WTC11 (cell line): ENCODE data around the gene SARDH. TPM values are rescaled to one million over a fixed set of nuclear protein-coding genes. Genes with fewer than 3 reads are reported as not detected.

Experiments
- ATAC-seq: fragments of 200-7000 bp; cut with Tn5 transposase; 2 replicates; pipeline ENCODE4 v1.10.0; 2021; ENCODE audit warnings: mild to moderate bottlenecking, moderate library complexity
- CTCF ChIA-PET: fragments of 300-600 bp; sonication (Branson Sonifier 250); formaldehyde crosslinking; loops from one replicate; lab custom pipeline; 2021; ENCODE audit warnings: antibody characterized with exemption; lab: Charles Lee
- POLR2A ChIA-PET: fragments of 350-600 bp; sonication (Branson Sonifier 250); formaldehyde crosslinking; loops from one replicate; lab custom pipeline; 2021; ENCODE audit warnings: antibody characterized with exemption; lab: Charles Lee
- DNase-seq: peaks from one replicate; pipeline ENCODE4 v3.0.0; 2021; ENCODE audit warnings: low spot score
- H3K27ac Mint-ChIP-seq: 2 replicates; pipeline ENCODE4 v1.8.0; 2021; ENCODE audit warnings: mixed read lengths
- H3K27me3 Mint-ChIP-seq: 2 replicates; pipeline ENCODE4 v1.8.0; 2021; ENCODE audit warnings: low read depth, mild to moderate bottlenecking, moderate library complexity, mixed read lengths
- H3K36me3 Mint-ChIP-seq: 2 replicates; pipeline ENCODE4 v1.8.0; 2021; ENCODE audit warnings: mixed read lengths
- H3K4me1 Mint-ChIP-seq: 2 replicates; pipeline ENCODE4 v1.8.0; 2022; ENCODE audit warnings: mixed read lengths
- H3K4me3 Mint-ChIP-seq: 2 replicates; pipeline ENCODE4 v1.8.0; 2021; ENCODE audit warnings: mild to moderate bottlenecking, moderate library complexity, mixed read lengths
- H3K9me3 Mint-ChIP-seq: 2 replicates; pipeline ENCODE4 v1.8.0; 2021; ENCODE audit warnings: mixed read lengths
- CREM ChIP-seq: sonication (generic); formaldehyde crosslinking; IDR thresholded peaks from 2 replicates; pipeline ENCODE4 v1.8.1; 2022; ENCODE audit warnings: mild to moderate bottlenecking, missing genetic modification reagents, moderate library complexity
- GABPB1 ChIP-seq: sonication (generic); formaldehyde crosslinking; IDR thresholded peaks from 2 replicates; pipeline ENCODE4 v1.8.1; 2023; ENCODE audit warnings: mild to moderate bottlenecking, missing genetic modification reagents
- GRHL2 ChIP-seq: fragments of 250-450 bp; sonication (Bioruptor Pico); IDR thresholded peaks from 2 replicates; pipeline ENCODE4 v1.8.0; 2022; ENCODE audit warnings: mild to moderate bottlenecking, moderate library complexity; ENCODE audit not compliant: insufficient replicate concordance, severe bottlenecking
- GTF2I ChIP-seq: fragments of 250-450 bp; sonication (Bioruptor Pico); conservative IDR thresholded peaks from 2 replicates; pipeline ENCODE4 v1.4.0; 2021; ENCODE audit warnings: mild to moderate bottlenecking
- IRF2 ChIP-seq: sonication (generic); formaldehyde crosslinking; IDR thresholded peaks from 2 replicates; pipeline ENCODE4 v1.8.0; 2022; ENCODE audit warnings: low read depth, missing genetic modification reagents, borderline replicate concordance
- JUN ChIP-seq: sonication (generic); formaldehyde crosslinking; IDR thresholded peaks from 2 replicates; pipeline ENCODE4 v1.8.0; 2023; ENCODE audit warnings: mild to moderate bottlenecking, missing genetic modification reagents
- MYBL2 ChIP-seq: sonication (generic); formaldehyde crosslinking; IDR thresholded peaks from 2 replicates; pipeline ENCODE4 v1.8.1; 2023; ENCODE audit warnings: mild to moderate bottlenecking, moderate library complexity, missing genetic modification reagents
- NFYB ChIP-seq: sonication (generic); formaldehyde crosslinking; conservative IDR thresholded peaks from 2 replicates; pipeline ENCODE4 v1.8.0; 2022; ENCODE audit warnings: low read depth, missing genetic modification reagents
- NR3C1 ChIP-seq: sonication (generic); formaldehyde crosslinking; conservative IDR thresholded peaks from 2 replicates; pipeline ENCODE4 v1.8.1; 2023; ENCODE audit warnings: low read depth, mild to moderate bottlenecking, missing genetic modification reagents
- PRRX2 ChIP-seq: fragments of 250-450 bp; sonication (Bioruptor Pico); IDR thresholded peaks from 2 replicates; pipeline ENCODE4 v1.8.0; 2021; ENCODE audit warnings: mild to moderate bottlenecking
- SMAD3 ChIP-seq: sonication (generic); formaldehyde crosslinking; IDR thresholded peaks from 2 replicates; pipeline ENCODE4 v1.8.0; 2022; ENCODE audit warnings: missing genetic modification reagents, mild to moderate bottlenecking, borderline replicate concordance
- TCF7 ChIP-seq: sonication (generic); formaldehyde crosslinking; IDR thresholded peaks from 2 replicates; pipeline ENCODE4 v1.8.0; 2022; ENCODE audit warnings: mild to moderate bottlenecking, low read depth, missing genetic modification reagents, moderate library complexity
- ZNF317 ChIP-seq: sonication (generic); formaldehyde crosslinking; IDR thresholded peaks from 2 replicates; pipeline ENCODE4 v1.8.1; 2023; ENCODE audit warnings: low read depth, mild to moderate bottlenecking, moderate library complexity, missing genetic modification reagents, borderline replicate concordance
- ZNF416 ChIP-seq: fragments of 250-450 bp; sonication (Bioruptor Pico); IDR thresholded peaks from 2 replicates; pipeline ENCODE4 v1.9.0; 2021; ENCODE audit warnings: mild to moderate bottlenecking, inconsistent platforms
- ZNF671 ChIP-seq: fragments of 250-450 bp; sonication (Bioruptor Pico); IDR thresholded peaks from 2 replicates; pipeline ENCODE4 v1.8.0; 2021; ENCODE audit warnings: mild to moderate bottlenecking
- total RNA-seq: library from RNA; stranded (reverse); gene quantifications from 3 replicates; pipeline ENCODE4 v1.2.3, GENCODE V29; 2021
- TF ChIP-seq, protein P1 (sequence below): sonication (generic); formaldehyde crosslinking; conservative IDR thresholded peaks from 2 replicates; pipeline ENCODE4 v1.8.1; 2023; ENCODE audit warnings: mild to moderate bottlenecking, low read depth, missing genetic modification reagents, moderate library complexity
- TF ChIP-seq, protein P2 (sequence below): sonication (generic); formaldehyde crosslinking; IDR thresholded peaks from 2 replicates; pipeline ENCODE4 v1.8.1; 2023; ENCODE audit warnings: mild to moderate bottlenecking, missing genetic modification reagents
- TF ChIP-seq, protein P3 (sequence below): sonication (generic); formaldehyde crosslinking; IDR thresholded peaks from 2 replicates; pipeline ENCODE4 v1.8.0; 2022; ENCODE audit warnings: mild to moderate bottlenecking, missing genetic modification reagents
- TF ChIP-seq, protein P4 (sequence below): sonication (generic); formaldehyde crosslinking; IDR thresholded peaks from 2 replicates; pipeline ENCODE4 v1.8.1; 2022; ENCODE audit warnings: low read depth, missing genetic modification reagents, borderline replicate concordance
- TF ChIP-seq, protein P5 (sequence below): sonication (generic); formaldehyde crosslinking; IDR thresholded peaks from 2 replicates; pipeline ENCODE4 v1.8.1; 2022; ENCODE audit warnings: missing genetic modification reagents, borderline replicate concordance

SARDH gene
- total RNA-seq, 1 experiment from 2014 or later = 8.5 TPM

DNA sequence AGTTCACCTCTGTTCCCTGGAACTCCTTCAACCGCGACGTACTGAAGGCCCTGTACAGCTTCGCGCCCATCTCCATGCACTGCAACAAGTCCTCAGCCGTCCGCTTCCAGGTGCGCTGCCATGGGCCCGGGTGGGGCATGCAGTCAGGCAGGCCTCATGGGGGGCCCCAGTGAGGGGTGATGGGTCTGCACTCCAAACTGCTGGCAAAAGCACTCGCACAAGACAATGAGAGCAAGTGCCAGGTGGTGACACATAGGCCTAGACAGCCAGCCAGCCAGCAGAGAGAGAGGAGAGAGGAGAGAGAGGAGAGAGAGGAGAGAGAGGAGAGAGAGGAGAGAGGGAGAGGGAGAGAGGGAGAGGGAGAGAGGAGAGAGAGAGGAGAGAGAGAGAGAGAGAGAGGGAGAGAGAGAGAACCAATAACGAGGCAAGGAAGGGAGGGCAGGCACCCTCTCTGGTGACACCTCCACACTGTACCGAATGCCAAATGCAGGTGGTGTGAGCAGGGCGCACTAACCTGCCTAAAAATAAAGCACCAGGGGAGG lies 81.0 kb downstream of the SARDH start (continued):
- TF ChIP-seq ZNF317 (CRISPR knock-in tag) = no peak
- TF ChIP-seq CREM = no peak
- no peak for TF ChIP-seq IRF2 (CRISPR knock-in tag)

DNA sequence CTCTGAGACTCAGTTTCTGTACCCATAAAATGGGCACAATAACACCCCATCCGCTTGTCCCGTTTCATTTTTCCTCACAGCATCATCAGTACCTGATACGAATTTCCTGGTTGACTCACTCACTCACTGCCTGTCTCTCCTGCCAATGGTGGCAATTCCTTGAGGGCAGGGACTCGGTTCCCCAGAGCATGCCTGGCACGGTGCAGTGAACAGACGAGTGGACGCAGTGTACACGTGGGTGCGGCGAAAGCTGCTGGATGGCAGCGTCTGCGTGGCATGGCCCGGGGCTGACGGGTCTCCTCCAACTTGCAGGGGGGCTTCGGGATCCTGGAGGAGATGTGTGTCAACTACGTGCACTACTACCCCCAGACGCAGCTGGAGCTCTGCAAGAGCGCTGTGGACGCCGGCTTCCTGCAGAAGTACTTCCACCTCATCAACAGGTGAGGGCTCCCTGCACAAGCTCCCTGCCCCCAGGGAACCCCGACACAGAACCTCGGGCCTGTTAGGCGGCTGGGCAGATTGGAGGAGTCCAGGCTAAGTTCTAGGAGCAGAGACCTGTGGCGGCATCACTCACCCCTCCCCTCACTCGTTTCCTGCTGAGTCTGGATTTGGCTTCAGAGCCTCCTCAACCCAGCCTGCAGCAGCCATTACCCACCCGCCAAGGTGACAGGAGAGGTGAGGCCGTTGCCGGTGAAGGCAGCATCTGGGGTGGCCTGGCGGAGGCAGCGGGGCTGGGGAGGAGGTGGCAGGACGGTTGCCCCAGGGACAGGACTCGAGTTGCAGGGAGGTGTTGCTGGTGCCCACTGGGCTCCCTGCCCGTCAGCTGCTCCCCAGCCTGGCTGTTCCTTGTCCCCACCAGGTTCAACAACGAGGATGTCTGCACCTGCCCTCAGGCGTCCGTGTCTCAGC lies 81.7 kb downstream of the SARDH start:
- peaks cover 19% of the 10 kb centered on the region for H3K27me3 Mint-ChIP-seq
- no peaks in the 10 kb centered on the region for H3K9me3 Mint-ChIP-seq
- no peak for ATAC-seq
- no peak overlapping the region for H3K27ac Mint-ChIP-seq
- CTCF ChIA-PET = interaction anchor here (0.9 to 1.6 kb wide), 4 partner anchors 8 to 131 kb away, joined by 3 to 4 read pairs (median 3); no protein-coding TSS in a partner anchor
- H3K4me3 Mint-ChIP-seq = no peak overlapping the region
- POLR2A ChIA-PET = interaction anchor here (0.5 kb wide), 1 partner anchor 82 kb away, joined by 4 read pairs; the partner anchor contains the start of gene SARDH
- peaks cover 19% of the 10 kb centered on the region for H3K4me1 Mint-ChIP-seq
- H3K36me3 Mint-ChIP-seq = no peaks in the 10 kb centered on the region
- TF ChIP-seq GTF2I (no peak), GRHL2 (CRISPR knock-in tag) (no peak), NFYB (CRISPR knock-in tag) (no peak), TCF7 (CRISPR knock-in tag) (no peak), ZNF416 (no peak), PRRX2 (no peak), ZNF671 (CRISPR knock-in tag) (no peak)
- TF ChIP-seq, protein P1, sequence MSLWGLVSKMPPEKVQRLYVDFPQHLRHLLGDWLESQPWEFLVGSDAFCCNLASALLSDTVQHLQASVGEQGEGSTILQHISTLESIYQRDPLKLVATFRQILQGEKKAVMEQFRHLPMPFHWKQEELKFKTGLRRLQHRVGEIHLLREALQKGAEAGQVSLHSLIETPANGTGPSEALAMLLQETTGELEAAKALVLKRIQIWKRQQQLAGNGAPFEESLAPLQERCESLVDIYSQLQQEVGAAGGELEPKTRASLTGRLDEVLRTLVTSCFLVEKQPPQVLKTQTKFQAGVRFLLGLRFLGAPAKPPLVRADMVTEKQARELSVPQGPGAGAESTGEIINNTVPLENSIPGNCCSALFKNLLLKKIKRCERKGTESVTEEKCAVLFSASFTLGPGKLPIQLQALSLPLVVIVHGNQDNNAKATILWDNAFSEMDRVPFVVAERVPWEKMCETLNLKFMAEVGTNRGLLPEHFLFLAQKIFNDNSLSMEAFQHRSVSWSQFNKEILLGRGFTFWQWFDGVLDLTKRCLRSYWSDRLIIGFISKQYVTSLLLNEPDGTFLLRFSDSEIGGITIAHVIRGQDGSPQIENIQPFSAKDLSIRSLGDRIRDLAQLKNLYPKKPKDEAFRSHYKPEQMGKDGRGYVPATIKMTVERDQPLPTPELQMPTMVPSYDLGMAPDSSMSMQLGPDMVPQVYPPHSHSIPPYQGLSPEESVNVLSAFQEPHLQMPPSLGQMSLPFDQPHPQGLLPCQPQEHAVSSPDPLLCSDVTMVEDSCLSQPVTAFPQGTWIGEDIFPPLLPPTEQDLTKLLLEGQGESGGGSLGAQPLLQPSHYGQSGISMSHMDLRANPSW = no peak
- TF ChIP-seq, protein P2, sequence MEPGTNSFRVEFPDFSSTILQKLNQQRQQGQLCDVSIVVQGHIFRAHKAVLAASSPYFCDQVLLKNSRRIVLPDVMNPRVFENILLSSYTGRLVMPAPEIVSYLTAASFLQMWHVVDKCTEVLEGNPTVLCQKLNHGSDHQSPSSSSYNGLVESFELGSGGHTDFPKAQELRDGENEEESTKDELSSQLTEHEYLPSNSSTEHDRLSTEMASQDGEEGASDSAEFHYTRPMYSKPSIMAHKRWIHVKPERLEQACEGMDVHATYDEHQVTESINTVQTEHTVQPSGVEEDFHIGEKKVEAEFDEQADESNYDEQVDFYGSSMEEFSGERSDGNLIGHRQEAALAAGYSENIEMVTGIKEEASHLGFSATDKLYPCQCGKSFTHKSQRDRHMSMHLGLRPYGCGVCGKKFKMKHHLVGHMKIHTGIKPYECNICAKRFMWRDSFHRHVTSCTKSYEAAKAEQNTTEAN (CRISPR knock-in tag) = no peak
- TF ChIP-seq, protein P3, sequence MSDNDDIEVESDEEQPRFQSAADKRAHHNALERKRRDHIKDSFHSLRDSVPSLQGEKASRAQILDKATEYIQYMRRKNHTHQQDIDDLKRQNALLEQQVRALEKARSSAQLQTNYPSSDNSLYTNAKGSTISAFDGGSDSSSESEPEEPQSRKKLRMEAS = no peak
- TF ChIP-seq, protein P4, sequence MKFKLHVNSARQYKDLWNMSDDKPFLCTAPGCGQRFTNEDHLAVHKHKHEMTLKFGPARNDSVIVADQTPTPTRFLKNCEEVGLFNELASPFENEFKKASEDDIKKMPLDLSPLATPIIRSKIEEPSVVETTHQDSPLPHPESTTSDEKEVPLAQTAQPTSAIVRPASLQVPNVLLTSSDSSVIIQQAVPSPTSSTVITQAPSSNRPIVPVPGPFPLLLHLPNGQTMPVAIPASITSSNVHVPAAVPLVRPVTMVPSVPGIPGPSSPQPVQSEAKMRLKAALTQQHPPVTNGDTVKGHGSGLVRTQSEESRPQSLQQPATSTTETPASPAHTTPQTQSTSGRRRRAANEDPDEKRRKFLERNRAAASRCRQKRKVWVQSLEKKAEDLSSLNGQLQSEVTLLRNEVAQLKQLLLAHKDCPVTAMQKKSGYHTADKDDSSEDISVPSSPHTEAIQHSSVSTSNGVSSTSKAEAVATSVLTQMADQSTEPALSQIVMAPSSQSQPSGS = no peak
- DNase-seq = no peak

DNA sequence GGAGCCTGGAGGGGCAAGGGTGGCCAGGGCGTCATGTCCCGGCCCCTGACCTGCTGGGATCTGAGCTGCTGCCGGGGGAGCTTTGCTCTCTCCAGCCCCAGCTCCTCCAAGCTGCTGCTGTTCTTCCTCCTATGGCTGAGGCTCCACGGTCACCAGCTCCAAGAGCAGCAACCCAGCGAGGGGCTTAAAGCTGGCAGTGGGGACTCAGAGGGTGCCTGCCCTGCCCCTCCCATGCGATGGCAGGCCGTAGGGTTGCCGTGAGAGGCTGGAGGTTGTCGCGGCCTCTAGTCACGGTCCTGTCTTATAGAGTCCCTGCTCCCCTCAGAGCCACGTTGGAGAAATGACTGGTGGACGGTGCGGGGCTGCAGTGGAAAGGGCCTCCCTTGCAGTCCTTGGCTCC lies 82.5 kb downstream of the SARDH start:
- Mint-ChIP-seq H3K27me3 (peaks cover 19% of the 10 kb centered on the region), H3K27ac (no peak overlapping the region), H3K9me3 (no peaks in the 10 kb centered on the region), H3K4me1 (peaks cover 19% of the 10 kb centered on the region), H3K4me3 (no peak overlapping the region), H3K36me3 (no peaks in the 10 kb centered on the region)
- no peak for DNase-seq
- ChIA-PET POLR2A (interaction anchor here (0.5 kb wide), 2 partner anchors 14 to 83 kb away, joined by 3 to 4 read pairs; partner anchors contain the start of gene SARDH), CTCF (interaction anchor here (0.9 to 1.6 kb wide), 4 partner anchors 9 to 130 kb away, joined by 3 to 4 read pairs (median 3); no protein-coding TSS in a partner anchor)
- no peak for ATAC-seq
- no peak for TF ChIP-seq SMAD3 (CRISPR knock-in tag)
- TF ChIP-seq, protein P5, sequence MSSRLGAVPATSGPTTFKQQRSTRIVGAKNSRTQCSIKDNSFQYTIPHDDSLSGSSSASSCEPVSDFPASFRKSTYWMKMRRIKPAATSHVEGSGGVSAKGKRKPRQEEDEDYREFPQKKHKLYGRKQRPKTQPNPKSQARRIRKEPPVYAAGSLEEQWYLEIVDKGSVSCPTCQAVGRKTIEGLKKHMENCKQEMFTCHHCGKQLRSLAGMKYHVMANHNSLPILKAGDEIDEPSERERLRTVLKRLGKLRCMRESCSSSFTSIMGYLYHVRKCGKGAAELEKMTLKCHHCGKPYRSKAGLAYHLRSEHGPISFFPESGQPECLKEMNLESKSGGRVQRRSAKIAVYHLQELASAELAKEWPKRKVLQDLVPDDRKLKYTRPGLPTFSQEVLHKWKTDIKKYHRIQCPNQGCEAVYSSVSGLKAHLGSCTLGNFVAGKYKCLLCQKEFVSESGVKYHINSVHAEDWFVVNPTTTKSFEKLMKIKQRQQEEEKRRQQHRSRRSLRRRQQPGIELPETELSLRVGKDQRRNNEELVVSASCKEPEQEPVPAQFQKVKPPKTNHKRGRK (CRISPR knock-in tag) = no peak
- no peak for TF ChIP-seq GABPB1 (CRISPR knock-in tag)
- TF ChIP-seq NR3C1 (CRISPR knock-in tag) = no peak
- no peak for TF ChIP-seq MYBL2
- TF ChIP-seq JUN (CRISPR knock-in tag) = no peak
